DMS53 (cell line): ENCODE data around the gene NOL9.
"Not testable (repeated sequence)": the region's sequence is repeated elsewhere in the genome, so short reads cannot be mapped to it uniquely, and the experiment has no call there.

Experiments
- DNase-seq: peaks from one replicate; lab custom pipeline; 2025; lab: John Stamatoyannopoulos, UW

Gene NOL9

DNA sequence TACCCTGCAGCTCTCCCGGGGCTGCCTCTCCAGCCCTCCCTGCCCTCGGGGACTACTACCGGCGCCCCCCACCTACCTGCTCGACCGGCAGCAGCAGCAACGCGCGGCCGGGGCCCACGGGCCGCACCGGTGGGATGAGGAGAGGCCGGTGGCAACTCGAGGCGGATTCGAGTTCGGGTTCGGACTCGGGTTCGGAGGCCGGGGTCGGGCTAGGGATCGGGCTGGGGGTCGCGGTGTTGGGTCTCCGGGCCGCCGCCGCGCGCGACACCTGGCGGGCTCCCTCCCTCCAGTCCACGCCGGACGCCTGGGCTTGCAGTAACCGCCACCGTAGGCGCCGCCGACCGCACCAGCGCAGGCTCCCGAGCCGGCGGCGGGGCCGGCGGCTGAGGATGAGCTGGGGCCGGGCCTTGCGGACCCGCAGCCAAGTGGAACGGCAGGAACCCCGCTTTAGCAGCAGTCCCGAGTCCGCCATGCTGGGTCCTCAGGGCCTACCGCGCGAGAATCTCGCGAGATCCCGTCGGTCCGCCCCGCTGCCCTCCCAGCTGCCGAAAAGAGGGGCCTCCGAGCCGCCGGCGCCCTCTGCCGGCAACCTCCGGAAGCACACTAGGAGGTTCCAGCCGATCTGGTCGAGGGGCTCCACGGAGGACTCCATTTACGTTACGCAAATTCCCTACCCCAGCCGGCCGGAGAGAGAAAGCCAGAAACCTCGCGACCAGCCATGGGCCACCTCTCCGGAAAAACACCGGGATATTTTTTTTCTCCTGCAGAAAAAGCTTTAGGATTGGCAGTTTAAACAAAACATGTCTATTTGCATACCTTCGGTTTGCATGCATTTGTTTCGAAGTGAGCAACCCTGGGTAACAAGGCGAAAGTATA lies at the start of gene NOL9:
NOL9 (minus strand) TSS at position 483 of the 876 bp plus-strand sequence; CDS start at position 472, 11 bp downstream.
- peak; percentile 95 for DNase-seq

DNA sequence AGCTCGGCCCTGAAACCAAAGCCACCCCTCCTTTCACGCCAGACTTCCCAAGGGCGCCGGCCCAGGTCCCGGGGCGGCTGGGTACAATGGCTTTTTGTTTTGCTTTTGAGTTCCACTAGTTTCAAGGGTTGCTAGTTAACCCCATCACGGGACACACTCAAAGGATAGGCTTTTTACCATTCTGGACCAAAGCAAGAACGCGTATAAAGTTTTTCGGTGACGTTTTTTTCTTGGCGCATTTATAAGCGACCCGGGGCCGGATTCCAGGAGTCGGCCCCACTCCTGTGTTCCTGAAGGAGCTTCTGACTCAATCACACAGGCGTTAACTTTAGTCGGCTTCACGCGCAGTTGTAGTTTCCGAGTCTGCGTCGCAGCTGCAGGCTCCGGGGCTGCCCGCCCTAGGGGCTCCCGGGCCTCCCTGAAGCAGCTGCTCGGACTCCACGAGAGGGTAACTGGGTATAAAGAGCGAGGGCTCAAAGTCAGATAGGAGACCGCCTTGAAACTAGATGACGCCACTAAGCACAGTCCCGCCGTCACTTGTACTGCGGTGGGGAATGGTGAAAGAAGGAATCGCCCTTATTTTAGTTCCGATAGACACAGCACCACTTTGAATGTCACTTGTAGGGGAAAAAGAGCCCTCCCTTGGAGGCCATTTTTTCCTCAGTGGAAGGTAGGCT lies 49.1 kb upstream of the NOL9 start:
- peak; percentile 77 for DNase-seq

DNA sequence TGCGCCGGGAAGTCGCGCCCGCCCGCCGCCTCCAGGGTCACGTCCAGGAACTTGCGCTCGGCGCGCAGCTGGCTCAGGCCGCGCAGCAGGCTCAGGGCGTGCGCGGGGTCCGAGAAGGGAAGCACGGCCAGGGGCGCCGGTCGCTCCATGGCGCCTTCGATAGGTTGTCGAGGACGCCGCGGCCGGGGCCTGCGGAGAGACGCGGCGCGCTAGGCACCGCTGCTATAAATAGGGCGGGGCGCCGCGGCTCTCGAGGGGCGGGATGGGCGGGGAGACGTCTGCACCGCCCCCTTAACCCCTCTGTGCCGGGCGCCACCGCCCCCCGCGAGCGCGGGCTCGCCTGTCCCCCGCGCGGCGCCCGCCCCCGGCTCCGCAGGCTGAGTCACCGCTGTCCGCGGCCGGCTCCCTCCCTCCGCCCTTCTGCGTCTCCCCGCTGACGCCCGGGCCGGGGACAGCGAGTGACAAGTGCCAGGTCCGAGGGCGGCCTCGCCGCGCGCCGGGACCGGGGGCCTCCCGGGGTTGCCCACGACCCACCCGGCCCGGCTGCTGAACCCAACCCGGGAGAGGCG lies 48.4 kb upstream of the NOL9 start, which contains the start of gene KLHL21:
KLHL21 (minus strand) TSS at position 201 of the 569 bp plus-strand sequence; CDS start at position 149, 52 bp downstream.
- DNase-seq = peak; percentile 95

DNA sequence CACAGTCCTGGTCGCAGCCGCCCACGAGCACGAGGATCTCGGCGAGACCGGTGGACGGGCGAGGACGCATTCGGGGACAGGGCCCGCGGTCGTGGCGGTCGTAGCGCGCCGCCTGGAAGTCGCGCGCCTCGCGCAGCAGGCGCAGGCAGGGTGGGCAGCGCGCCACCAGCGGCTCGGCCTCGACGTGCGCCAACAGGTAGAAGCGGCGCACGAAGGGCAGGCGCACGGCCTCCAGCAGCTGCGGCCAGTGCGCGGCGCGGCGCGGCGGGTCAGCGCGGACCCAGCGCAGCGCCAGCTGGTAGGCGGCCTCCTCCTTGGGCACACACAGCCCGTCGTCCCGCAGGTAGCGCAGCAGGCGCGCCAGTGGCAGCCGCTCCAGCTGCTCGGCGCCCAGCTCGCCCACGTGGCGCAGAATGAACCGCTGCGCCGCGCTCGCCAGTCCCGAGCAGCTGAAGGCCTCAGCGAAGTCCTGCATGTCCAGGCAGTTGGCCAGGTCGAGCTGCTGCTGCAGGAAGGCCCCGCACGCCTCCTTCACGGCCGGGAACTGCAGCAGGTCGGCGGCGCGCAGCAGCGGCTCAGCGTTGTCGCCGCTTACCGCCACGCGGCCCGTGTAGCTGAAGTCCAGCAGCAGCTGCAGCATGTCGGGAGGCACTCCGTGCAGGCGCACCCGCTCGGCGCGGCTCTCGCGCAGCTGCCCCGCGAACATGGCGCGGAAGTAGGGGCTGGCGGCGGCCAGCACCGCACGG lies 47.8 kb upstream of the NOL9 start:
- DNase-seq = peak; percentile 92

- peak; percentile 78 for DNase-seq
Observed at GRCh38 chr1:6601049-6601922, 47.0 kb upstream of the NOL9 start.

GRCh38 chr1:6600410-6601048 lies 46.2 kb upstream of the NOL9 start:
- no peak for DNase-seq

- not testable (repeated sequence) for DNase-seq
Observed at GRCh38 chr1:6599991-6600390, 45.7 kb upstream of the NOL9 start.

GRCh38 chr1:6599141-6599975 lies 45.0 kb upstream of the NOL9 start:
- DNase-seq = no peak

GRCh38 chr1:6597777-6598131 lies 43.4 kb upstream of the NOL9 start:
- no peak for DNase-seq

- DNase-seq = no peak
Observed at GRCh38 chr1:6596886-6597776, 42.8 kb upstream of the NOL9 start.

- DNase-seq = no peak
Observed at GRCh38 chr1:6596351-6596750, 42.0 kb upstream of the NOL9 start.

GRCh38 chr1:6594977-6595740 lies 40.8 kb upstream of the NOL9 start:
- peak; percentile 62 for DNase-seq

GRCh38 chr1:6593810-6594209 lies 39.5 kb upstream of the NOL9 start:
- no peak for DNase-seq

GRCh38 chr1:6592865-6593593 lies 38.7 kb upstream of the NOL9 start:
- no peak for DNase-seq

- no peak for DNase-seq
Observed at GRCh38 chr1:6592441-6592840, 38.1 kb upstream of the NOL9 start.

- DNase-seq = no peak
Observed at GRCh38 chr1:6591644-6592043, 37.3 kb upstream of the NOL9 start.

- DNase-seq = no peak
Observed at GRCh38 chr1:6591222-6591621, 36.9 kb upstream of the NOL9 start.
